Activated T-cell treated with anti-CD3 and anti-CD28 coated beads for 4 hours (primary cell): ENCODE measurements around the gene SLC25A12.
"Not testable (repeated sequence)": the region's sequence is repeated elsewhere in the genome, so short reads cannot be mapped to it uniquely, and the experiment has no call there.

ENCODE experiments used
- DNase-seq: peaks from one replicate; pipeline ENCODE4 v3.0.0-alpha.2; 2020

Gene SLC25A12

GRCh38 chr2:171788316-171788993 lies 105.6 kb downstream of the SLC25A12 start:
- no peak for DNase-seq

- no peak for DNase-seq
Observed at GRCh38 chr2:171787333-171788072, 106.5 kb downstream of the SLC25A12 start.

GRCh38 chr2:171785450-171785849 lies 108.6 kb downstream of the SLC25A12 start:
- DNase-seq, result no peak

- DNase-seq, result no peak
Observed at GRCh38 chr2:171778515-171778914, 115.5 kb downstream of the SLC25A12 start.

GRCh38 chr2:171774581-171774980 lies 119.5 kb downstream of the SLC25A12 start:
- DNase-seq, result not testable (repeated sequence)

- DNase-seq, result no peak
Observed at GRCh38 chr2:171772373-171772772, 121.7 kb downstream of the SLC25A12 start.

- DNase-seq, result no peak
Observed at GRCh38 chr2:171771463-171771862, 122.6 kb downstream of the SLC25A12 start.

GRCh38 chr2:171763602-171764001 lies 130.4 kb downstream of the SLC25A12 start:
- DNase-seq, result no peak

- no peak for DNase-seq
Observed at GRCh38 chr2:171762879-171763573, 131.0 kb downstream of the SLC25A12 start.

GRCh38 chr2:171761176-171761575 lies 132.9 kb downstream of the SLC25A12 start:
- DNase-seq, result not testable (repeated sequence)

GRCh38 chr2:171758762-171759161 lies 135.3 kb downstream of the SLC25A12 start:
- DNase-seq, result not testable (repeated sequence)

GRCh38 chr2:171754254-171754939 lies 139.6 kb downstream of the SLC25A12 start:
- no peak for DNase-seq

GRCh38 chr2:171747371-171747770 lies 146.7 kb downstream of the SLC25A12 start:
- DNase-seq, result no peak

- DNase-seq, result no peak
Observed at GRCh38 chr2:171745806-171746205, 148.2 kb downstream of the SLC25A12 start.

GRCh38 chr2:171745141-171745540 lies 148.9 kb downstream of the SLC25A12 start:
- no peak for DNase-seq

- no peak for DNase-seq
Observed at GRCh38 chr2:171742760-171743159, 151.3 kb downstream of the SLC25A12 start.

- no peak for DNase-seq
Observed at GRCh38 chr2:171741189-171741588, 152.9 kb downstream of the SLC25A12 start.

- DNase-seq, result no peak
Observed at GRCh38 chr2:171735991-171736710, 157.9 kb downstream of the SLC25A12 start.
